Esophagus squamous epithelium (tissue), 4 donors: Measurements from ENCODE around the gene PFDN1.

ENCODE experiments used
- POLR2A ChIP-seq, 4 donors: fragments of 450-650 bp; IDR thresholded peaks; one replicate each; pipeline ENCODE4 v1.6.1; 2017; ENCODE audit warnings: antibody characterized with exemption in 4 of 4, mild to moderate bottlenecking in 4 of 4, moderate library complexity in 3 of 4
- TF ChIP-seq, protein P1 (sequence below), 6 experiments: fragments of 450-650 bp in 4 of 6; fragments of 200-600 bp in 2 of 6; sonication (generic) in 2 of 6; IDR thresholded peaks; one replicate each; pipeline ENCODE4 v1.5.1; 2016 to 2019; ENCODE audit warnings: antibody characterized with exemption in 6 of 6, mild to moderate bottlenecking in 4 of 6, moderate library complexity in 4 of 6

DNA sequence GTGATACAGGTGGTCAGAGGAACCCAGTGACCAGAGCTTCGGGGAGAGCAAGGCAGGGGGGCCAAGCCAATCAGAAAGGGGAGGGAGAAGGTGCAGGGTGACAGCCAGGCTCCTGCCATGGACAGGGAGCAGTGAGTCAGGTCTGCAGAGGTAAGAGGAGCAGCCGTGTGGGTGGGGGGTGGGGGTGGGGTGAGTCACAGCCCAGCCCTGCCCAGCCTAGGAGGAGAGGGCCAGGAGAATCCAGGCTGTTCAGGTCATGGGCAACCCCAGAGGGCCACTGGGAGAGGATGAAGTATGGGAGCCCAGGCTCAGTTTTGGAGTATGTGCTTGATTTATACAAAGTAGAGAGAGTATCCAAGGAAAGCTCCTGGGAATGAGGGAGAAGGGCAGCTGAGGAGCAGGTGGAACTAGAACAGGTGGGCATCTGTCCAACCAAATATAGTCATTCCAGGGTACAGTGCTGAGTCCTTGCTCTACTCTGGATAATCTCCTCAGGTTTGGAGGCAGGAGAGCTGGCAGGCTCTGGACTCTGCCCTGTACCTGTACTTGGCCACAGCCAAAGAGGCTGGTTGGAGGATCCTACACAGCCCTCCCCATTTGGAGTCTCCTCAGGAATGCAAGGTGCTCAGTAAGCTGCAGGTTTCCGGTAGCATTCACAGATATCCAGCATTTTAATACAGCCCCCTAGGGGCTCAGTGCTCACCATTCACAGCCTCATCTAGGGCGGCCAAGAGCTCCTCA, 42.0 kb upstream of the PFDN1 start:
- TF ChIP-seq, protein P1, sequence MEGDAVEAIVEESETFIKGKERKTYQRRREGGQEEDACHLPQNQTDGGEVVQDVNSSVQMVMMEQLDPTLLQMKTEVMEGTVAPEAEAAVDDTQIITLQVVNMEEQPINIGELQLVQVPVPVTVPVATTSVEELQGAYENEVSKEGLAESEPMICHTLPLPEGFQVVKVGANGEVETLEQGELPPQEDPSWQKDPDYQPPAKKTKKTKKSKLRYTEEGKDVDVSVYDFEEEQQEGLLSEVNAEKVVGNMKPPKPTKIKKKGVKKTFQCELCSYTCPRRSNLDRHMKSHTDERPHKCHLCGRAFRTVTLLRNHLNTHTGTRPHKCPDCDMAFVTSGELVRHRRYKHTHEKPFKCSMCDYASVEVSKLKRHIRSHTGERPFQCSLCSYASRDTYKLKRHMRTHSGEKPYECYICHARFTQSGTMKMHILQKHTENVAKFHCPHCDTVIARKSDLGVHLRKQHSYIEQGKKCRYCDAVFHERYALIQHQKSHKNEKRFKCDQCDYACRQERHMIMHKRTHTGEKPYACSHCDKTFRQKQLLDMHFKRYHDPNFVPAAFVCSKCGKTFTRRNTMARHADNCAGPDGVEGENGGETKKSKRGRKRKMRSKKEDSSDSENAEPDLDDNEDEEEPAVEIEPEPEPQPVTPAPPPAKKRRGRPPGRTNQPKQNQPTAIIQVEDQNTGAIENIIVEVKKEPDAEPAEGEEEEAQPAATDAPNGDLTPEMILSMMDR (IDR thresholded peaks at IDR 0.05) = peak in 1 of 6 experiments; percentile 5
- peak in 1 of 4 donors; percentile 4 for TF ChIP-seq POLR2A (IDR thresholded peaks at IDR 0.05)
